Jurkat, Clone E6-1 (cell line): ENCODE results near the gene TMA7B.

Experiments used
- DNase-seq: peaks from one replicate; pipeline ENCODE4 v3.0.0-alpha.2; 2011; ENCODE audit warnings: low read depth, low spot score
- H3K4me3 ChIP-seq: 2 replicates; pipeline ENCODE4 v1.5.1; 2011; ENCODE audit warnings: mild to moderate bottlenecking, low read length, control low read depth, moderate library complexity

TMA7B gene

GRCh38 chr22:39931251-39931650 lies 28.9 kb upstream of the TMA7B start:
- DNase-seq = no peak
- 0 out of 2 replicates have a peak overlapping the region, but pooled peaks have one; percentile 13 for H3K4me3 ChIP-seq

DNA sequence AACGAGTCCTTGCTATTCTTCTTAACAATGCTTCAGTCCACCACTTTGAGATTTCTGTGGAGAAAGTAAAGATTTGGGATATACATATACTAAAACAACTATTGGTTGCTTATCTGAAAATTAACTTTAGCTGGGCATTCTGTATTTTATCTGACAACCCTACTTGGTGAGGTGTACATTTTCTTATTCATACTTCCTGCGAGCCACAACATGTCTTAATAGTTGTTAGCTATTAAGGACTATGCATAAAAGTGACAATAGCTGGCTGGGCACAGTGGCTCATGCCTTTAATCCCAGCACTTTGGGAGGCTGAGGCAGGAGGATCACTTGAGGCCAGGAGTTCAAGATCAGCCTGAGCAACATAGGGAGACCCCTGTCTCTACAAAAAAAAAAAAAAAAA lies 28.0 kb upstream of the TMA7B start:
- H3K4me3 ChIP-seq = no peak overlapping the region
- DNase-seq = no peak

- no peak overlapping the region for H3K4me3 ChIP-seq
- DNase-seq = peak; percentile 71
Observed at GRCh38 chr22:39932918-39933649, 27.1 kb upstream of the TMA7B start.

GRCh38 chr22:39933741-39934140 lies 26.5 kb upstream of the TMA7B start:
- no peak overlapping the region for H3K4me3 ChIP-seq
- DNase-seq = no peak

GRCh38 chr22:39935116-39935515 lies 25.1 kb upstream of the TMA7B start:
- no peak for DNase-seq
- H3K4me3 ChIP-seq = no peak overlapping the region

DNA sequence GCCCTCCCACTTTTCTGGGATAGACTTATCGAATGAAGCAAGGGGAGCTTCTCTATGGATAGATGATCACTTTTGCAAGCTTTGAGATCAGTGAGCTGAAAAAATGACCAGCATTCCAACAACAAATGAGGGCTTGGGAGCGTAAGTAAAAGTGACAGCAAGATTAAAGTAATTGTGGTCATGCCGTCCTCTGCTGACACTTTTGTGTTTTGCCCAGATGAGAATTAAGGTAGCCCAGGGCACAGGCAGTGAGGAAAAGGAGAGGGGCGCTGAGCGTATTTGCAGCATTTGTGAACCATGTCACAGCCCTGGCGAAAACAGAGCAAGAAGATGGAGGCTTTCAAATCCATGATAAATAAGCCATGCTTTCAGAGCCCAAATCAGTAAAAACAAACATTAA lies 24.6 kb upstream of the TMA7B start:
- H3K4me3 ChIP-seq = no peak overlapping the region
- DNase-seq = no peak

DNA sequence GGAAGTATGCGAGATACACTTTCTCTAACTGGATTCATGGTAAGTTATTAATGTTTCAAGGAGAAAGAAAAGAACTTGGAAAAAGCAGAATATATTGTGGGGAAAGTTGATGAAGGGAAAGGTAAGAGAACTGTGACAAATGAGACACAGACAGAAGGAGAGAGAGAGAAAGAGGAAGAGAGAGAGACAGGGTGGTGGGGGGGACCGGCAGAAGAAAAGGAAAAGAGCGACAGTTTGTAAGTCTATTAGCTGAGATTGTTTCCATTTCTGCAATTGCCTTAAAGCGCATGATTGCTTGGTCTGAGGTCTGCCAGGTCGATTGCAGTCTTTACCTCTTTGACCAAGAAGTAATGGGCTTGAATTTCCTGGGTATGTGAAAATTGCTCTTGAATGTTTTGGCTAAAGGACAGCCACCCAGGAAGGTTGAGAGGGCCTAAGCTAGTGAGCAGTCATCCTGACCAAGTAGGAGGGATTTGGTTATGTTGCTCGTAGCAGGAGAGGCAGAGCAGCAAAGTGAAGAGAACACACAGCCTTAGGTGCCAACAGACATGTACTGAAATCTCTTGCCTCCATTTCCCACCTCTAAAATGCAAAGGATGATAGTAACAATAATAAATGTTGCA lies 23.6 kb upstream of the TMA7B start:
- no peak overlapping the region for H3K4me3 ChIP-seq
- no peak for DNase-seq

DNA sequence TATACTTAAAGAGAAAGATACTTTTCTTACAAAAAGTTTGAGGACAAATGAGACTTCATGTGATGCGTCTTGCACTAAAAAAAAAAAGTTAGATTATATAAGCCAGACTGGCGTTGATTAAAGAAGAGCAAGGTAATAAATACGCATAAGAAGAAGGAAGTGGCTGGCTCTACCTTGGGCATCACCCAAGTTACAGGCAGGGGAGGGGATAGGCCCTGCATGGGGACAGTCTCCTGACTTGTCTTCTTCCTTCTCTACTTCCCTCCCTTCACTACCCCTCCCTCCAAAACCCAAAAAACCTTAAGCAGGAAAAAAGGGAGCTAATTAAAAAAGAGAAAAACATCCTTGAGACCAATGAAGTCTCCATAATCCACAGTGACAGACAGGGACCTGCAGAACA lies 22.3 kb upstream of the TMA7B start:
- no peak overlapping the region for H3K4me3 ChIP-seq
- DNase-seq = no peak

- no peak for DNase-seq
Observed at GRCh38 chr22:39938509-39939111, 21.6 kb upstream of the TMA7B start.

DNA sequence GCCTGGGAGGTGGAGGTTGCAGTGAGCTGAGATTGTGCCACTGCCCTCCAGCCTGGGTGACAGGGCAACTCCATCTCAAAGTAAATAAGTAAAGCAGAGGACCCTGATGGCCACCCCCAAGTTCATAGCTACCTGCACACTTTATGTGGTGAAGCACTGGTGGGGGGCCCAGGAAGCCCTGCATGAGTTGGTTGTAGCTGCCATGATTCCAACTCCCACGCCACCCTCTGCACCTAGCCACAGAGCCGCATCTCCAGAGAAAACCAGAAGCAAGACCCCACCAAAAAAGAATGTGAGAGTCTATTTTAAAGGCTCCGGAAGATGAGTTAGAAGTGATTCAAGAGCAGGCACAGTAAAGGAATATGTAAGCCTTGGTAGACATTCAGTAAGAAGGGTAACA lies 20.4 kb upstream of the TMA7B start:
- H3K4me3 ChIP-seq = no peak overlapping the region
- no peak for DNase-seq

More at GRCh38 chr22:39938509-39939111, 21.6 kb upstream of the TMA7B start:
- H3K4me3 ChIP-seq = no peak overlapping the region

DNA sequence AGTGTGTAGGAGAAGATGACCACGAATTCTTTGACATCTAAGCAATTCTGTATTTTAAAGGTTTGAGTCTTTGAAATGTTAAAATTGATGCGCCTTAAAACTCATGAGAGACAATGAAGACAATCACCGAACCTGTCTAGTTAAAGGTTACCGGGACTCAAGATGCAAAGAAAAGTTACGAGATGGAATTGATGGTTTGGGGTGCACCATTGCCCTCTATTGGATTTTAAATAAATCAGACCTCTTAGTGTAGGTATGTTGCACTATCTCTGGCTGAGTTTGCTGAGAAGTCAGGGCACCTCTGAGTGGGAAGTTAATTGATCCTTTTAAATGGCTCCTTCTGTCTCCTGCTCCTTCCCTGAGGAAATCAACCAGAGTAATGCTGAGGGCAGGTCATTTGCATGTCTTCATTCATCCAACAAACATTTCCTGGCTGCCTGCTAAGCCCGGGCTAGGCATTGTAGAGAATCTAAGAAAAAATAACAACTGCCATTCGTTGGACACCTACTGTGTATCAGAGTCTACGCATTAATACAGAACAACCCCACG lies 19.4 kb upstream of the TMA7B start:
- no peak for DNase-seq

GRCh38 chr22:39941601-39942000 lies 18.6 kb upstream of the TMA7B start:
- H3K4me3 ChIP-seq = no peak overlapping the region
- DNase-seq = no peak

More for the DNA sequence above, 19.4 kb upstream of the TMA7B start:
- no peak overlapping the region for H3K4me3 ChIP-seq

DNA sequence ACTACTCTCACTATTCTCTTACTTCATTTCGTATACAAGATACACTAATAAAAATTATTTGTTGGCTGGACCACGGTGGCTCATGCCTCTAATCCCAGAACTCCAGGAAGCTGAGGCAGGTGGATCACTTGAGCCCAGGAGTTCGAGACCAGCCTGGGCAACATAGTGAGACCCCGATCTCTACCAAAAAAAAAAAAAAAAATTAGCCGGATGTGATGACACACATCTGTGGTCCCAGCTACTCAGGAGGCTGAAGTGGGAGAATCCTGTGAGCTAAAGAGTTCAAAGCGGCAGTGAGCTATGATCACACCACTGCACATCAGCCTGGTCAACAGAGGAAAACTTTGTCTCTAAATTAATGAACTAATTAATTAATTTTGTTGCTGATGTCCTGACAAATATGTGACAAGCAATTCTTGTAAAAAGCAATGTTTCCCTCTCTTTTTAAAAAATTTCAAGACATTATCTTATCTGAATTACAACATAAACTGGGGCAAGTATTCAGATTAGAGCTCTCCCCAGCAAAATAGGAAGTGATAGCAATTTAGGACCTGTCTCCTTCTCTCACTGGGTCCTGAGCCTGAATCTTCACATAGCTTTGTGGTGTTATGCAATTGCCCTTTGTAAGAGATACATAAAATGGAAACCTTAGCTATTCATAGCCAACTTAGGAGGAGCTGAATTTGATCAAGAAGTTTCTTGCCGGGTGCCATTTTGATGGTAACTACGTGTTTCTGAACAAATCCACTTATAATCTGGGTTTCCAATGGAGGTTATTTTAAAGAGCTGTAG lies 17.6 kb upstream of the TMA7B start:
- DNase-seq = no peak
- H3K4me3 ChIP-seq = no peak overlapping the region

GRCh38 chr22:39943337-39943736 lies 16.9 kb upstream of the TMA7B start:
- no peak for DNase-seq
- no peak overlapping the region for H3K4me3 ChIP-seq

- H3K4me3 ChIP-seq = no peak overlapping the region
- DNase-seq = no peak
Observed at GRCh38 chr22:39943953-39944872, 16.0 kb upstream of the TMA7B start.

DNA sequence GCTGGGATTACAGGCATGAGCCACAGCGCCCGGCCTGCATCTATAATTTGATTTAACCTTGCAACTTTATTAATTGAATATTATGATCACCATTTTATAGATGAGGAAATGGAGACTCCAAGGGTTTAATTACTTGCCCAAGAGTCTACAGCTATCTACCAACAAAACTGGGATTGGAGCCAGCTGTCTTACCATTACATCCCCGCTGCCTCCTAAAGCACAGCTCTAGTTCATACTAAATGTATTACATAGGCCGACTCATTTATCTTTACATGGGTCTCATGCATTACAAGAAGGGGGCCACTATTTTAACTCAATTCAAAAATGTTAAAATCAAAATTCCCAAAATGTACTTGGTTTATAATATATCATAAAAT lies 14.1 kb upstream of the TMA7B start:
- no peak overlapping the region for H3K4me3 ChIP-seq
- DNase-seq = no peak

- DNase-seq = no peak
- H3K4me3 ChIP-seq = no peak overlapping the region
Observed at GRCh38 chr22:39946503-39947219, 13.5 kb upstream of the TMA7B start.
